MM.1S (cell line): ENCODE data around the gene CCT5.

ENCODE experiments used
- EZH2 ChIP-seq: fragments of 300-600 bp; sonication (generic); optimal IDR thresholded peaks from 2 replicates; pipeline ENCODE3; 2017; ENCODE audit warnings: low read depth, mild to moderate bottlenecking, antibody characterized with exemption, low read length, mixed read lengths
- TF ChIP-seq, protein P1 (sequence below): fragments of 300-600 bp; sonication (generic); IDR thresholded peaks from 2 replicates; pipeline ENCODE4 v1.5.1; 2016; ENCODE audit warnings: antibody characterized with exemption, low read length, mixed read lengths

DNA sequence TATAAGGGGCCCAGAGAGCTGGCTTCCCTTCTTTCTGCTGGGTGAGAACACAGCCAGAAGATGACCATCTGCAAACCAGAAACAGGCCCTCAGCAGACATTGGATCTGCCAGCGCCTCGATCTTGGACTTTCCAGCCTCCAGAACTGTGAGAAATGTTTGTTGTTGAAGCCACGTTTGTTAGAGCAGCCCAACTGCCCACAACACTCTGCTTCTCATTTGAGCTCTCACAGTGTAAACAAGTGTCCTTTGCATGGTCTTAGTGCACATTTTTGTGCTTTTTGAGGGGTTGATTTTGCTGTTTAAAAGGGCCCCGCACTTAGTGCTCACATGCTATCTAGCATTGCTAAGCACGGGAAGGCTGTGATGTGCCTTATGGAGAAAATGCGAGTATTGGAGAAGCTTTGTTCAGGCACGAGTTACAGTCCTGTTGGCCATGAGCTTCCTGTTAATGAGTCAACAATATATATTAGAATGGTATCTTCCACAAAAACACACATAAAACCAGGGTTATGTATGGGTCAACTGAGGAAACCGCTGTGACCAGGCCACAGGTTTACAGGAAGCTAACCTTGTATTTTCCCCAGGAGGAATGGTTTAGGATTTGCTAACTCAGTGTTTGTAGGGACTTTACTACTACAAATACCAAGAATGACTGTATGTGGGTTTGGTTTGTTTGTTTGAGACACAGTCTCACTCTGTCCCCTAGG lies 45.7 kb downstream of the CCT5 start:
- TF ChIP-seq, protein P1, sequence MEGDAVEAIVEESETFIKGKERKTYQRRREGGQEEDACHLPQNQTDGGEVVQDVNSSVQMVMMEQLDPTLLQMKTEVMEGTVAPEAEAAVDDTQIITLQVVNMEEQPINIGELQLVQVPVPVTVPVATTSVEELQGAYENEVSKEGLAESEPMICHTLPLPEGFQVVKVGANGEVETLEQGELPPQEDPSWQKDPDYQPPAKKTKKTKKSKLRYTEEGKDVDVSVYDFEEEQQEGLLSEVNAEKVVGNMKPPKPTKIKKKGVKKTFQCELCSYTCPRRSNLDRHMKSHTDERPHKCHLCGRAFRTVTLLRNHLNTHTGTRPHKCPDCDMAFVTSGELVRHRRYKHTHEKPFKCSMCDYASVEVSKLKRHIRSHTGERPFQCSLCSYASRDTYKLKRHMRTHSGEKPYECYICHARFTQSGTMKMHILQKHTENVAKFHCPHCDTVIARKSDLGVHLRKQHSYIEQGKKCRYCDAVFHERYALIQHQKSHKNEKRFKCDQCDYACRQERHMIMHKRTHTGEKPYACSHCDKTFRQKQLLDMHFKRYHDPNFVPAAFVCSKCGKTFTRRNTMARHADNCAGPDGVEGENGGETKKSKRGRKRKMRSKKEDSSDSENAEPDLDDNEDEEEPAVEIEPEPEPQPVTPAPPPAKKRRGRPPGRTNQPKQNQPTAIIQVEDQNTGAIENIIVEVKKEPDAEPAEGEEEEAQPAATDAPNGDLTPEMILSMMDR: no peak
- TF ChIP-seq EZH2: no peak
